ENCODE measurements around the gene SYT2.

DNA sequence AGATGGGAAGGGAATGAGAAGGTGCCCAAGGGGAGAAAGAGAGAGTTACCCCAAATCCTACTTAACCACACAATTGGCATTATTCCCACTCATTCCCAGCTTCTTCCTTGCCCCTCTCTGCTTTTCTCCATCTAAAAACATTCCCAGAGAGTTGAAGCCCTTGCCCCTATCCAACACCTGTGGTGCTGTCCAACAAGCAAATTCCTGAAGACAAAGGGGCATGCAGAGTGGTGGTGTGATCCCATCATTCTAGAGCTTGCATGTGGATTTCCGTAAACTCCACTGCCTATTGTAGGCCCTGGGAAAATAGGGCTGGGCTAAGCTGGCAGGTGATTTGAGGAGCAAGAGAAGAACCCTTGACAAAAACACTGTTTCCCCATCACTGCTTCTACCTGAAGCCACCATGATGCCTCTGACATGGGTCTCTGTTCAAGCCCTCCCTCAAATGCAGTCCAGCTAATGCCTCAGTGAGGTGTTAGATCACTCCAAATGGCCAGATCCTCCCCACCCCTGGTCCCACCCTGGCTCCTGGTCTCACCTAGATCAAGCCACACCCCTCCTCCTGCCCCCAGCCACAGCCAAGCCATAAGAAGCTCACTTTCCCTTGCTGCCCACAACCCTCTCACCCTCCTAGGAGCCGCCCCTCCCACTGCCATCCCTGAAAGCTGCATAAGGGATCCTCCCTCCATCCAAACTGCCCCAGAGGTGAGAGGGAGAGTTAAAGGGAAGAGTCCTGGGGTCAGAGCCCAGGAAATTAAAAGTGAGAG is 29.5 kb downstream of the SYT2 start:
- TF ChIP-seq ESRRA (CRISPR knock-in tag; IDR thresholded peaks at IDR 0.05; ENCODE audit: borderline replicate concordance) (no peak), ZBTB21 (CRISPR knock-in tag; IDR thresholded peaks at IDR 0.05; ENCODE audit: borderline replicate concordance) (no peak), MLX (CRISPR knock-in tag; IDR thresholded peaks at IDR 0.05) (no peak), MAX (CRISPR knock-in tag; IDR thresholded peaks at IDR 0.05) (no peak), ZNF232 (CRISPR knock-in tag; IDR thresholded peaks at IDR 0.05) (no peak), ZNF671 (CRISPR knock-in tag; IDR thresholded peaks at IDR 0.05) (no peak), ZNF423 (CRISPR knock-in tag; IDR thresholded peaks at IDR 0.05) (no peak)
- TF ChIP-seq, protein P1, sequence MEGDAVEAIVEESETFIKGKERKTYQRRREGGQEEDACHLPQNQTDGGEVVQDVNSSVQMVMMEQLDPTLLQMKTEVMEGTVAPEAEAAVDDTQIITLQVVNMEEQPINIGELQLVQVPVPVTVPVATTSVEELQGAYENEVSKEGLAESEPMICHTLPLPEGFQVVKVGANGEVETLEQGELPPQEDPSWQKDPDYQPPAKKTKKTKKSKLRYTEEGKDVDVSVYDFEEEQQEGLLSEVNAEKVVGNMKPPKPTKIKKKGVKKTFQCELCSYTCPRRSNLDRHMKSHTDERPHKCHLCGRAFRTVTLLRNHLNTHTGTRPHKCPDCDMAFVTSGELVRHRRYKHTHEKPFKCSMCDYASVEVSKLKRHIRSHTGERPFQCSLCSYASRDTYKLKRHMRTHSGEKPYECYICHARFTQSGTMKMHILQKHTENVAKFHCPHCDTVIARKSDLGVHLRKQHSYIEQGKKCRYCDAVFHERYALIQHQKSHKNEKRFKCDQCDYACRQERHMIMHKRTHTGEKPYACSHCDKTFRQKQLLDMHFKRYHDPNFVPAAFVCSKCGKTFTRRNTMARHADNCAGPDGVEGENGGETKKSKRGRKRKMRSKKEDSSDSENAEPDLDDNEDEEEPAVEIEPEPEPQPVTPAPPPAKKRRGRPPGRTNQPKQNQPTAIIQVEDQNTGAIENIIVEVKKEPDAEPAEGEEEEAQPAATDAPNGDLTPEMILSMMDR (IDR thresholded peaks at IDR 0.05), result no peak

All from WTC11 (cell line).